HG02798 (cell line): ENCODE results near the gene VPS50.
"Not testable (repeated sequence)": the region's sequence is repeated elsewhere in the genome, so short reads cannot be mapped to it uniquely, and the experiment has no call there.

ENCODE experiments used
- ATAC-seq: cut with Tn5 transposase; IDR thresholded peaks from one replicate; pipeline ENCODE4 v1.9.1; 2021; ENCODE audit warnings: mild to moderate bottlenecking; ENCODE audit not compliant: unreplicated experiment, poor library complexity

Gene VPS50

DNA sequence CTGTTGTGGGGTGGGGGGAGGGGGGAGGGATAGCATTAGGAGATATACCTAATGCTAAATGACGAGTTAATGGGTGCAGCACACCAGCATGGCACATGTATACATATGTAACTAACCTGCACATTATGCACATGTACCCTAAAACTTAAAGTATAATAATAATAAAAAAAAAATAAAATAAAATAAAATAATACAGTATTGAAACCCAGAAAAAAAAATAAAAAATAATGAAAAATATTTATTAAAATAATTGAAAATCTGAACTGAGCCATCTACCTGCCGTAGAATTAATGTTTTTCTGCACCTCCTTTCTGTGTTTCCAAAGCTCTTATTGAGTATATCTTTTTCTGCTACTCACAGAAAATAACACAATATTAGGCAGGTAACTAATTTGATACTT, 94.1 kb downstream of the VPS50 start:
- ATAC-seq: not testable (repeated sequence)

DNA sequence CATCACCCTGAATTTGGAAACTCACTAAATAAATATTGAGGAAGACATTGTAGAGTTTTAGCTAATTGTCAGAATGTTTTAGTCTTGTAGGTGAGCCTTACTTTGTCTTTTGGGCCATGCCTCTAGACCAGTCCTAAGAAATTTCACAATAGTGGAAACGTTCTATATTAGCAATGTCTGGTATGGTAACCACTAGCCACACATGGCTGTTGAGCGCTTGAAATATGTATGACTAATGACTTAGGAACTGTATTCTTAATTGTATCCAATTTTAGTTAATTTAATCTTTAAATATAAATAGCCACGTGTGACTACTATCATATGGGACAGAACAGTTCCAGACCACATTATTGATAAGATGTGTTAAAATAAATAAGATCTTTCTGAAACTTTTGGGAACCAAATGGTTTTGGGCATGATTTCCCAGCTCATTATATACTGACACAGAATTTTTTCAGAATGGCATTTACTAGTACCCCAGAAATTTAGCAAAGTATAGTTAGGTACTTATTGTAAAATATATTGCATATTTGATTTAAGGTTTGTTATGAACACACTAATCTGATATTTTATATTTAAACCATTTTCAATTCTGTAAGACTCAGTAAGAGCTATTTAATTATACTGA, 95.0 kb downstream of the VPS50 start:
- no peak for ATAC-seq

- ATAC-seq: no peak
Observed at GRCh38 chr7:93331706-93332105, 99.5 kb downstream of the VPS50 start.

DNA sequence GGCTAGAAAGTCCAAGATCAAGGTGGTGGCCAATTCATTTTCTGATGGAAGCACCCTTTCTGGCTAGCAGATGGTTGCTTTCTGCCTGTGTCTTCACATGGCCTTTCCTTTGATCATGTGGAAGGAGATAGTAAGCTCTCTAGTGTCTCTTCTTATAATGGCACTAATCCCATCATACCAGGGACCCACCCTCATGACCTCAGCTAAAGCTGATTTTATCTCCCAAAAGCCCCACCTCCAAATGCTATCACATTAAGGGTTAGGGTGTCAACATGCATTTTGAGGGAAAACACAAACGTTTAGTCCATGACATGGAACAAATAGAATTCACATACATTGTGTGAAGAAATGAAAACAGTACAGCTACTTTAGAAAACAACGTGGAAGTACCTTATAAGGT, 100.0 kb downstream of the VPS50 start:
- no peak for ATAC-seq

- no peak for ATAC-seq
Observed at GRCh38 chr7:93337052-93337451, 104.9 kb downstream of the VPS50 start.

- ATAC-seq: not testable (repeated sequence)
Observed at GRCh38 chr7:93342178-93342577, 110.0 kb downstream of the VPS50 start.

DNA sequence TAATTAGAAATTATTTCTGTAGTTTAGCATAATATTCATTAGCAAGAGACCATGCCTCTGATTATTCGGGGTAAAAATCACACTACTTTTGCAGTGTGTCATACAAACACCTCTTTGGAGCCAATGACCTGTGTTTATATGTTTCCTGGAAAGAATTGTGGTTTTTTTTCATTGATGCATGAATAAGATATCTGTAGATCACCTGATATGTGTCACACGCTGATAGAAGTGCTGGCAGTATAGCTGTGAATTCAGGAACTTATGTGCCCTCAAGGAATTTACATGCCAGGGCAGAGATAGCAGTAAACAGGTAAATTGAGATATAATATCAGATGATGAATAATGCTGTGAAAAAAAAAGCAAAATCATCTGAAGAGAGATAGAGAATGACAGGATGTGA, 118.2 kb downstream of the VPS50 start:
- no peak for ATAC-seq

GRCh38 chr7:93352881-93353280, 120.7 kb downstream of the VPS50 start:
- no peak for ATAC-seq

DNA sequence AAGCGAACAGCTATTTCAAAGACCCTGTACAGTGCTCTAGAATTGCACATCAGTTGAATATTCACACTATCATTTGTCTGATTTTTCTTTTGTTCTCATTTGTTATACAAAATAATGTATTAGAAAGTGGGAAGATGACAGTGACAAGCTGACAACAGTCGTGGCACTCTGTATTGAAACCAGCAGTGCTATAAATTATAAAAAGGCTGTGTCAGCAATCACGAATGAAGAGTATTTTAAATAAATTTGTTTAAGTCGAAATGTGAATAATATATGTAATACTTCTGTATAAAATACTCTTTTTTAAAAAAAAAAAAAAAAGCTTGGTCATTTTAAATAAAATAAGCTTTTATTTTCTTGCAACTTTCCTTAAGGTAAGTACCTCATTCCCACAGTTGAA, 122.6 kb downstream of the VPS50 start:
- no peak for ATAC-seq

DNA sequence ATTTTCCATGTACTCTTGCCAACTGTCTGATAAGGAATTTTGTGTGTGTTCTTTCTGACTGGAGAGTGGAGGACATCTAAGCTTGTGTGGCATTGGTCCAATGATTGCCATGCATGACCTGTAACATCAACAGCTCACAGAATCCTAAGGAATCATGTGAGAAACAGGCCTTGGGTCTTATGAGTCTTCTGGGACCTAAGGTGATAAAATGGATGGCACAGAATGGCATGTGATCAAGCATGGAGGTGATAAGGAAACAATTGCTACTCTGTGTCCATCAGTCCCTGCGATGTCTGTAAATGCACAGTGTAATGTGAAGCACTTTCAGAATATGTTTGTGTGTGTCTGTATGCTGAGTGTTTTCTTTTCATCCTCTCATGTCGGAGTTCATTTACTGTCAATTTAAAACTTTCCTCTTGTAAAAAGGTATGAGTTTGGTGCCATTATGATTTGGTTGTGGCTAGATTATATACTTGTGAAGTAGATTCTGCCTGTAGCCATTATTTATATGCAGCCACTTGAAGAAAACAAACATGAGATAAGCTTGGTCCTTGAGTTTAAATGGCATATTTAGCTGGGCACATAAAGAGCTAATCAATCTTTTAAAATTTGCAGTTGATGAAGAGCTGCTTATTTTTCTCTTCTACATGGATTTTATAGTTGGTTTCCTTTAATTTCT, 127.5 kb downstream of the VPS50 start:
- no peak for ATAC-seq

DNA sequence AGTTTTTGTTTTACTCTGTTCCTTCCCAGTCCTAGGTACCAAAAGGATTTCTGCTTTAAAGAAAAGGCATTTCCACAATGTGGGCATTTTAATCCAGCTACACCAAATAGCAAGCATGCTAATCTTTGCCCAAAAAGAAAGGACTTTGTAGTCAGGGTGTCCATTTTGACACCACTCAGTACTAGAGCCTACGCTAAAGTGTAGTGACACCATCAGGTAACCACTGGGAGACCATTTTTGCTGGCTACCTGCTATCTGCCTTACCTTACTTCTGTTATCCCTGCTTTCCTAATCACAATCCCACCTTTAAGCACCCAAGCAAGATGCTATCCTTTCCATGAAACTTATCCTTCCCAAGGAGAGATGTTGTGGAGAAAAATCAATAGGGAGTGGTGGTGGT, 129.7 kb downstream of the VPS50 start:
- no peak for ATAC-seq

GRCh38 chr7:93364806-93365205, 132.6 kb downstream of the VPS50 start:
- ATAC-seq: peak; percentile 54

DNA sequence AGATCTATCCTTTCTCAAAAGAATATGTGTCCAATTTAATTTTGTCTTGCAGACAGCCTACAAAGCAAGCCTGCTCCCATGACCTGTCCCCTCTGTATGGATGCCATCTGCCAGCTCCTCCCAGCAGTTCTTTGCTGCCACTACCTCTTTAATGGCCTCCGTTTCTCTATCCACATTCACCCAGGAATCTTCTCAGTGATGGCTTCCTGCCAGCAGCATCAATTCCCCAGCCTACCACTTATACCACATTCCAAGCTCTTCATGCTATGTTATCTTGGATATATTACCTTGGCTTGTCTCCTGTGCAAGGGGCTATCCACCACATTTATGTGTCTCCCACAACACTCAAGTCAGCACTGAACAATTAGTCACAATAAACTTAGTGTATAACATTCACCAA, 133.2 kb downstream of the VPS50 start:
- no peak for ATAC-seq

DNA sequence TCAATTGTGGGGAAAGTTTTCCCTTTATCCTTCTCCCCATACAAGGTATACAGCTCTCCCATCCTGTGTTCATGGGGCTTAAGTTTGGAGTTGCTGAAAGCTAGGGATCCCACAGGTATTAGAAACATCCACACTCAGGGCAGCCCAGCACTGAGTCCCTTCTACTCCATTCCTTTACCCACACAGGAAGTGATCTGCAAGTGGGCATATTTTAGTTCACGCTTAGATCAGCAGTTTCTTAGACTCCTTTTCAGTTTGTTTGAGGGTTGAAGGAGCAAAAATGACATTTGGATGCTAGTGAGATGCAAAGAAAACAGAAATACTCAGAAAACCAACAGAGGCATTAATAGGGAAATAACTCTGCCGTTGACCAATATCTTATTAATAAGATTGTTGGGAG, 134.7 kb downstream of the VPS50 start:
- no peak for ATAC-seq

DNA sequence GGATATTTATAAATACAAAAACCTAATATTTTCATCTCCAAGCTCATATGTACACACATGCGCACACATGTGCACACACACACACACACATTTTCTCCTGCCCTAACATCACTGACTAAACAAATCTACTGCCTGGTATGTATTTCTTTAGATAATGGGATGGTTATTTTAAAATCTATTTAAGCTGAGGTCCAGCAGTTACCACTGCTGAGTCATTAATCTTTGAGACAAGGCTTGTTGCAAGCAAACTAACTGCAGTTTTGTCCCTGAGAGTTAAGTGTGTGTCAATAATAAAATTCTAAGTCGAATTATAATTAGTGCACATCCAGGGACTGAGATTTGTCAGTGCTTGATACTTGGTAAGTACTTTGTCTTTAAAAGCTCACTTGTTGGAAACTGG, 135.1 kb downstream of the VPS50 start:
- ATAC-seq: no peak

- ATAC-seq: not testable (repeated sequence)
Observed at GRCh38 chr7:93370937-93371336, 138.8 kb downstream of the VPS50 start.

- no peak for ATAC-seq
Observed at GRCh38 chr7:93373537-93373936, 141.4 kb downstream of the VPS50 start.

GRCh38 chr7:93374345-93374940, 142.3 kb downstream of the VPS50 start:
- ATAC-seq: peak; percentile 74

DNA sequence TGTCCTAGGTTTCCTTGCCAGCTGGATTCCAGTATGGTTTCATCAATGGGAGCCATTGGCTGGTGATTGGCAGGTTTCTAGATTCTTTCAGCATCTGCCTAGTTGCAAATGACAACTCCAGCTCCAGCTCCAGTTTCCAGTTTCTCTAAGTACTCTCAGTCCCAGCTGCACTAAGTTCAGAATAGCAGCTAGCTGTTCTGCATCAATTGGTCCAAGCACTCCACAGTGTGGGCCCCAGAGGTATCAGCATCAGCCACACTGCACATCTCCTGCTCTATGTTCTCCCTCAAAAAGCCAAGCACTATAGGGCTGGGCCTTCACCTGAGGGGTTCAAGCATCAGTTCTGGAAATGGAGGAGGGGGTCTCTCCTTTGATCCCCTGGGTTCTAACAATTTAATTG, 143.4 kb downstream of the VPS50 start:
- ATAC-seq: peak; percentile 56

DNA sequence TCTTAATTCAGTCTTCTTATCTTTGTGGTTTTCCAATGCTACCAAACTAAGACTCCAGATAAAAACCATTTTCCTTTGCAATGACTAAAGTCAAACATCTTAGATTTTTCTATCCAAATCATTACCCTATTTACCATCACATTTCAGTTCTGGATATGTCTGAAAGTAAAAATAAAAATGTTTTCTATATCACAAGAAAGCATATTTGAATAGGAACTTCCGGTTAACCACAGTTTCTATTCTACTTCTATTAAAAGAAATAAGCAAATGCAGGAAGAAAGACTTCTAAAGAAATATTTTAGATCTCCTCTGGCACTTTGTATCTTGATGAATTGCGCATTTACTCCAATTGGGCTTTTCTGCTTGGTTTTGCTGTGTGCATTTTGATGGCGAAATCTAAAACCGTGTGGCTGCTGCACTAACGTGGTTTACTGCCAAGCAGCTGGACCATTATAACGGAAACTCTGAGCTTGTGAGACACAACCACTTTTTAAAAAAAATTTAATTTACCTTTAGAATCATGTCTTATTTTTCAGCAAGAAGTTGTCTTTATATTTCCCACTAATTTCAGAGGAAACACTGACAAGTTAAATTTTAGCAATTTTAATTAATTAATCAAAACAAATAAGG, 146.1 kb downstream of the VPS50 start:
- ATAC-seq: no peak

DNA sequence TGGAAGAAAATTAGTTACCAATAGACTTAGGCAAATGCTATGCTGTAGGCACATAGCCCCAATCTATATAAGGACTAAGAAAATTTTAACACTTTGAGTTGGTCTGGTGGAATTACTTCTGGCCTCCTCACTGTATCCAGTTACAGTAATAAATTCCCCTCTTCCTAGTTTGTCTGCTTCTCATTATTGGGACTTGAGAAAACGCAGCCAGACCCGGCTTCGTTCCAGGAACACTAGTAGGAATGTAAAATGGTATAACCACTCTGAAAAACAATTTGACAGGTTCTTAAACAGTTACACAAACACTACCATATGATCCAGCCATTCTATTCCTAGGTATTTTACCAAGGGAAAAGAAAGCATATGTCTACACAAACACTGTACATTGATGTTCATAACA, 150.2 kb downstream of the VPS50 start:
- ATAC-seq: no peak
